ENCODE data around the gene CENPVL3. TPM values are rescaled to one million over a fixed set of nuclear protein-coding genes. Genes with fewer than 3 reads are reported as not detected.
"Not testable (repeated sequence)": the region's sequence is repeated elsewhere in the genome, so short reads cannot be mapped to it uniquely, and the experiment has no call there.

The CENPVL3 gene
- total RNA-seq = 3.2 TPM

GRCh38 chrX:51618241-51619155 lies at the start of gene CENPVL3:
Gene CENPVL3, minus strand, starts transcription at chrX:51618912. Its CDS starts 39 bp downstream, at chrX:51618873.
- DNase-seq (ENCODE audit: low read depth in 2 of 3, low spot score in 2 of 3) = peak in 2 of 3 donors; percentile 46 to 76

- peak in 1 of 3 donors; percentile 46 for DNase-seq (ENCODE audit: low read depth in 2 of 3, low spot score in 2 of 3)
These were observed 47.3 kb upstream of the CENPVL3 start for GRCh38 chrX:51665981-51666380.

GRCh38 chrX:51643377-51643776 lies 24.7 kb upstream of the CENPVL3 start:
- no peak for DNase-seq (ENCODE audit: low read depth in 2 of 3, low spot score in 2 of 3)

- DNase-seq (ENCODE audit: low read depth in 2 of 3, low spot score in 2 of 3) = peak in 2 of 3 donors; percentile 42 to 70
These were observed 22.8 kb upstream of the CENPVL3 start for GRCh38 chrX:51641421-51642021.

GRCh38 chrX:51636511-51636910 lies 17.8 kb upstream of the CENPVL3 start:
- not testable (repeated sequence) for DNase-seq (ENCODE audit: low read depth in 2 of 3, low spot score in 2 of 3)

GRCh38 chrX:51614353-51615012 lies 4.2 kb downstream of the CENPVL3 start:
- peak in 2 of 3 donors; percentile 11 to 44 for DNase-seq (ENCODE audit: low read depth in 2 of 3, low spot score in 2 of 3)

GRCh38 chrX:51608766-51609165 lies 9.9 kb downstream of the CENPVL3 start:
- no peak for DNase-seq (ENCODE audit: low read depth in 2 of 3, low spot score in 2 of 3)

GRCh38 chrX:51608126-51608525 lies 10.6 kb downstream of the CENPVL3 start:
- DNase-seq (ENCODE audit: low read depth in 2 of 3, low spot score in 2 of 3) = peak in 1 of 3 donors; percentile 22

GRCh38 chrX:51606446-51606845 lies 12.3 kb downstream of the CENPVL3 start:
- no peak for DNase-seq (ENCODE audit: low read depth in 2 of 3, low spot score in 2 of 3)

- DNase-seq (ENCODE audit: low read depth in 2 of 3, low spot score in 2 of 3) = peak in 2 of 3 donors; percentile 27 to 64
These were observed 19.8 kb downstream of the CENPVL3 start for GRCh38 chrX:51598899-51599298.

GRCh38 chrX:51571874-51572273 lies 46.8 kb downstream of the CENPVL3 start:
- DNase-seq (ENCODE audit: low read depth in 2 of 3, low spot score in 2 of 3) = no peak

GRCh38 chrX:51569561-51569960 lies 49.2 kb downstream of the CENPVL3 start:
- no peak for DNase-seq (ENCODE audit: low read depth in 2 of 3, low spot score in 2 of 3)

GRCh38 chrX:51568586-51568985 lies 50.1 kb downstream of the CENPVL3 start:
- DNase-seq (ENCODE audit: low read depth in 2 of 3, low spot score in 2 of 3) = no peak

Other genes starting within 250 kb of the CENPVL3 start
- gene NUDT11, start 122.3 kb downstream of the CENPVL3 start, total RNA-seq = 9.4 TPM
- 0.54 TPM for gene CENPVL2, start 63.9 kb upstream of the CENPVL3 start, total RNA-seq
- gene CENPVL1, start 91.6 kb upstream of the CENPVL3 start, total RNA-seq = 0.54 TPM
- 5.1 TPM for gene GSPT2, start 124.5 kb upstream of the CENPVL3 start, total RNA-seq